Ascending aorta (tissue), 2 donors: Measurements from ENCODE around the gene ZNF330. TPM values are rescaled to one million over a fixed set of nuclear protein-coding genes. Genes with fewer than 3 reads are reported as not detected.

Experiments used
- DNase-seq, 2 donors: peaks; one replicate each; pipeline ENCODE4 v3.0.0-alpha.2; 2019; ENCODE audit warnings: low spot score in 2 of 2
- H3K27ac ChIP-seq, 2 donors: fragments of 200-600 bp; sonication (generic); one replicate each; pipeline ENCODE4 v1.5.1; 2016 to 2017; ENCODE audit warnings: mild to moderate bottlenecking in 1 of 2
- H3K27me3 ChIP-seq: fragments of 200-600 bp; sonication (generic); one replicate; pipeline ENCODE4 v1.5.1; 2017
- H3K36me3 ChIP-seq, 2 donors: fragments of 200-600 bp; sonication (generic); one replicate each; pipeline ENCODE4 v1.5.1; 2016
- H3K4me1 ChIP-seq, 2 donors: fragments of 200-600 bp; sonication (generic); one replicate each; pipeline ENCODE4 v1.5.1; 2016 to 2017; ENCODE audit warnings: mild to moderate bottlenecking in 1 of 2
- H3K4me3 ChIP-seq, 2 donors: fragments of 200-600 bp; sonication (generic); one replicate each; pipeline ENCODE4 v1.5.1; 2016 to 2017; ENCODE audit warnings: mild to moderate bottlenecking in 1 of 2
- H3K9me3 ChIP-seq, 2 donors: fragments of 200-600 bp; sonication (generic); one replicate each; pipeline ENCODE4 v1.5.1; 2016
- intact Hi-C: fragments of 100-400 bp; cut with DNase I; formaldehyde crosslinking; loops from one replicate; pipeline ENCODE4 v1.15.1; 2023
- total RNA-seq: library from RNA; depleted of rRNA; stranded (reverse); fragments of >200 nt; gene quantifications from one replicate; pipeline ENCODE4 v1.1.0, GENCODE V29; 2016
- TF ChIP-seq, protein P1 (sequence below), 3 experiments: fragments of 200-600 bp in 2 of 3; fragments of 450-650 bp in 1 of 3; sonication (generic) in 2 of 3; IDR thresholded peaks; one replicate each; pipeline ENCODE4 v1.5.1; 2016 to 2019; ENCODE audit warnings: antibody characterized with exemption in 3 of 3, mild to moderate bottlenecking in 1 of 3, moderate library complexity in 1 of 3

The ZNF330 gene
- total RNA-seq, 1 donor from 2014 or later = 7.9 TPM

DNA sequence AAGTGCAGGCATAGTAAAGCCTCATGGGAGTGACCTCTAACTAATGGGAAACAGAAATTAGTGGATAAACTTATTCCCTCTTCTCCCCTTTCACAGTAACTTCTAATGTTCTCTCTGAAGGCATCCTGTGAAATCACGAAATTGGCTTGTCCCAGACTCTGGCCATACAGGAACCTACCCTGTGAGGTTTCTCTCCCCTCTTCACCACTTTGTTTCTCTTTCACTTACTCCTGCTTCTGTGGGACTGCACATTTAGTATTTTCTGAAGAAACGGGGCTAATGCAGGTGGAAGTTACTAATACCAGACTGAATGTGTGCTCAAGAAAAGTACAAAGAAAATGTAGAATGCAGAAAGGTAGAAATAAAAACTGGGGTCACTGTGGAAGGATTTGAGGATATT, 20.0 kb downstream of the ZNF330 start:
- H3K27me3 ChIP-seq = no peaks in the 10 kb centered on the region

DNA sequence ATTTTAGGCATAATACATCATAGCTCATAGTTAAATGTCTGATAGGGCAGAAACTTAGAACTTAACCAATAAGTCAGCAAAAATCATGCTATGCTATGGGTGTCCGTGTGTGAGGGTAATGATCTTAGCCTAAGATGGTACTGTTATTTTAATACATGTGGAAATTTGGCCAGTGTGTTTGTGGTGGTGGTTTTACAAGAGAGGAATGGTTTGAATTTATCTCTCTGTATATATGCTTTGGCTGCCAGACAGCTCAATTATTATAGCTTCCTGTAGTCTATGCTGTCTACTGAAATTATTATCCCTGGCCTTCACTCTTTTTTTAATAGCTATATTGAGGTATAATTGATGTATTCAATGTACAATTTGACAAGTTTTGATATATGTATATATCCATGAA, 21.3 kb downstream of the ZNF330 start:
- TF ChIP-seq, protein P1, sequence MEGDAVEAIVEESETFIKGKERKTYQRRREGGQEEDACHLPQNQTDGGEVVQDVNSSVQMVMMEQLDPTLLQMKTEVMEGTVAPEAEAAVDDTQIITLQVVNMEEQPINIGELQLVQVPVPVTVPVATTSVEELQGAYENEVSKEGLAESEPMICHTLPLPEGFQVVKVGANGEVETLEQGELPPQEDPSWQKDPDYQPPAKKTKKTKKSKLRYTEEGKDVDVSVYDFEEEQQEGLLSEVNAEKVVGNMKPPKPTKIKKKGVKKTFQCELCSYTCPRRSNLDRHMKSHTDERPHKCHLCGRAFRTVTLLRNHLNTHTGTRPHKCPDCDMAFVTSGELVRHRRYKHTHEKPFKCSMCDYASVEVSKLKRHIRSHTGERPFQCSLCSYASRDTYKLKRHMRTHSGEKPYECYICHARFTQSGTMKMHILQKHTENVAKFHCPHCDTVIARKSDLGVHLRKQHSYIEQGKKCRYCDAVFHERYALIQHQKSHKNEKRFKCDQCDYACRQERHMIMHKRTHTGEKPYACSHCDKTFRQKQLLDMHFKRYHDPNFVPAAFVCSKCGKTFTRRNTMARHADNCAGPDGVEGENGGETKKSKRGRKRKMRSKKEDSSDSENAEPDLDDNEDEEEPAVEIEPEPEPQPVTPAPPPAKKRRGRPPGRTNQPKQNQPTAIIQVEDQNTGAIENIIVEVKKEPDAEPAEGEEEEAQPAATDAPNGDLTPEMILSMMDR (IDR thresholded peaks at IDR 0.05) = no peak
- intact Hi-C loops = no loop called here
- Histone ChIP-seq H3K4me3 (no peak overlapping the region), H3K4me1 (no peaks in the 10 kb centered on the region), H3K27ac (no peak overlapping the region), H3K9me3 (no peaks in the 10 kb centered on the region), H3K36me3 (no peaks in the 10 kb centered on the region), H3K27me3 (no peaks in the 10 kb centered on the region)
- no peak for DNase-seq

More for the DNA sequence above, 20.0 kb downstream of the ZNF330 start:
- DNase-seq = no peak
- intact Hi-C loops = no loop called here
- no peaks in the 10 kb centered on the region for H3K36me3 ChIP-seq
- H3K4me1 ChIP-seq = no peaks in the 10 kb centered on the region
- no peaks in the 10 kb centered on the region for H3K9me3 ChIP-seq
- no peak overlapping the region for H3K4me3 ChIP-seq
- TF ChIP-seq, protein P1 (IDR thresholded peaks at IDR 0.05) = no peak
- no peak overlapping the region for H3K27ac ChIP-seq

DNA sequence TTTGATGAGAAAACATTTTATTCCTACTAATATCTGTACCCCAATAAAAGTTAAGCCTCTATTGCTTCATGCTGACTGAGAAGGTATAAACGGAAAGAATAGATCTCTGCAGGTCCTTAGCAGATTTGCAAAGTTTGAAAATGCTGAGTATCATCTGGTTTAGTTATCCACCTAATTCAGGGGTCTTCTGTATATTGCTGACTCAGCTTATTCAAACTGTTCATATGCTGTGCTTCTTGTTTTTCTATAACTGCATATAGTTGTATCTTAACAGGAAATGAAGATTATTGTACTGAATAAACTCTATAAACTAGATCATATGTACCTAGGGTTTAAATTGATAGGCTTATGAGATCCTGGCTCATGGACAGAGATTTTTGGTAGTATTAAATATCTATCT, 23.7 kb downstream of the ZNF330 start:
- intact Hi-C loops = no loop called here
- TF ChIP-seq, protein P1 (IDR thresholded peaks at IDR 0.05) = no peak
- no peak overlapping the region for H3K4me3 ChIP-seq
- H3K27me3 ChIP-seq = no peaks in the 10 kb centered on the region
- H3K9me3 ChIP-seq = no peaks in the 10 kb centered on the region
- DNase-seq = no peak
- no peak overlapping the region for H3K27ac ChIP-seq
- no peaks in the 10 kb centered on the region for H3K36me3 ChIP-seq
- H3K4me1 ChIP-seq = no peaks in the 10 kb centered on the region

DNA sequence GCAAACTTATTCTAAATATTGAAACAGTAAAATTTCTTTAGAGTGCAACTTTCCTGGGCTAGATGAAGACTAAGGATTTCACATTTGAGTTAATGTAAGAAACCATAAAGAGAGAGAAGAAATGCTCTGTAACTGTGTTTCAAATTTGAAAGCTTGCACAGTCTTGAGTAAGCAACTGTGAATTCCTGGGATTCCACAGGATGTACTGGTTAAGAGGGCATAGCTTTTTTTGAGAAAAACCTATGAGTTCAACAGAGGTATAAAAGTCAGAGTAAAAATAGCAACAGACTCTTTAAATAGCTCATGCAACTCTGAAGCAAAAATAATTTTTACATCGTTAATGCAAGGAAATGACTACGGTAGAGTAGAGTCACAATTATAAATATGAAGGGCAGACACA, 25.5 kb downstream of the ZNF330 start:
- Histone ChIP-seq H3K27ac (no peak overlapping the region), H3K27me3 (no peaks in the 10 kb centered on the region), H3K4me1 (no peaks in the 10 kb centered on the region), H3K36me3 (no peaks in the 10 kb centered on the region), H3K9me3 (no peaks in the 10 kb centered on the region), H3K4me3 (no peak overlapping the region)
- TF ChIP-seq, protein P1 (IDR thresholded peaks at IDR 0.05) = no peak
- intact Hi-C loops = no loop called here
- no peak for DNase-seq

DNA sequence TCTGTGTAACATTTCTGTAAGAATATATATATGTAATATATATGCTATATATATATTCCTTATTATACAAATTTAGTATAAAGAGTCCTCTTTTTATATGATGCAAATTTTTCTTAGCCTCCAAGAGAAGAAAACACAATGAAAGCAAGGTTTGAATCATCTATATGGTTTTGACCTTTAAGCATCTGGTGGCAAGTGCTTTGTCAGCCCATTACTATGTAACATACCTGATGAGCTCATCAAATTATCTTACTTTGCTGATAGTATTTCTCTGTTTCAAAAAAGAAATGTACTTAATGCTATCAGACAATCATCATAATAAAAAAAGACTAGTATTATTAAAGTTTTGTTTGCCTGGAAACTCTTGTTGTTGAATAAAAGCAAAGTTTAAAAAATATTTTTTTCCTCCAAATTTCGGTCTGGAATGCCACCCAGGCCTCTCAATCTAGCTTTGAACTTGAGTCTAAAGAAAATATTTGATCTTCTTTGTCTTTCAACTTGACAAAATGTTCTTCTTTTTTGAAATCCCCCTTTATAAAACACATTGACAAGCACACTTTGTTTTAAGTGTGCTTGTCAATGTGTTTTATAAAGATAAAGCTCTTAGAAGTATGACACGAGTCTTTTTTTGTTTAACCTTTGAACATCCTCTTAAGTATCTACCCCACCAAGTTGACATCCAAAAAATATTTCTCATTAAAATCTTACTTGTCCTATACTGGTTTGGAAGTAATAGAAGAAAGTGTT, 26.2 kb downstream of the ZNF330 start:
- no peaks in the 10 kb centered on the region for H3K36me3 ChIP-seq
- H3K9me3 ChIP-seq = no peaks in the 10 kb centered on the region
- no peak overlapping the region for H3K4me3 ChIP-seq
- no peak for DNase-seq
- H3K27ac ChIP-seq = no peak overlapping the region
- H3K27me3 ChIP-seq = no peaks in the 10 kb centered on the region
- no peaks in the 10 kb centered on the region for H3K4me1 ChIP-seq
- TF ChIP-seq, protein P1 (IDR thresholded peaks at IDR 0.05) = no peak
- intact Hi-C loops = no loop called here

DNA sequence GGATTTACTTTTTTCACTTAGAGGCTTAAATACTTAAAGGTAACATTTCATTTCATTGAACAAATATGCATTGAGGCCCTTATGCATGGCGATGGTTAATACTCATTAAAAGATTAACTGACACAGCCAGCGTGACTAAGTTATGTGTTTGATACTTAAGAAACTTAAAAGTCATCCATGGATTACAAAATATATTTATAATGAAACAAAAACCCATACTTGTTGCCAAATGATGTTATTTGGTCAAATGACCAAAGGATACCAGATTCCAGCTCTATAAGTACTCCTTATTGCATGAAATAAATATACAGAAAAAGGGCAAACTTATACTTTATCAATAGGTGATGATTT, 26.7 kb downstream of the ZNF330 start:
- intact Hi-C loops = no loop called here
- no peaks in the 10 kb centered on the region for H3K27me3 ChIP-seq
- no peaks in the 10 kb centered on the region for H3K9me3 ChIP-seq
- DNase-seq = no peak
- H3K36me3 ChIP-seq = no peaks in the 10 kb centered on the region
- no peak overlapping the region for H3K4me3 ChIP-seq
- no peaks in the 10 kb centered on the region for H3K4me1 ChIP-seq
- TF ChIP-seq, protein P1 (IDR thresholded peaks at IDR 0.05) = no peak
- no peak overlapping the region for H3K27ac ChIP-seq
